GM23338 (cell line): ENCODE measurements around the gene FAM81B.

ENCODE experiments used
- CREB1 ChIP-seq: fragments of 250-450 bp; sonication (Bioruptor Pico); IDR thresholded peaks from 2 replicates; pipeline ENCODE4 v1.5.0; 2020; ENCODE audit warnings: low read depth, mild to moderate bottlenecking, moderate library complexity
- EZH2 ChIP-seq: fragments of 200-600 bp; sonication (generic); IDR thresholded peaks from one replicate; pipeline ENCODE4 v1.8.0; 2017; ENCODE audit warnings: antibody characterized with exemption, mild to moderate bottlenecking, low read depth; ENCODE audit not compliant: unreplicated experiment
- EZH2phosphoT487 ChIP-seq: fragments of 200-600 bp; sonication (generic); IDR thresholded peaks from one replicate; pipeline ENCODE4 v1.8.1; 2018; ENCODE audit warnings: antibody characterized with exemption; ENCODE audit not compliant: unreplicated experiment
- JUNB ChIP-seq: IDR thresholded peaks from one replicate; pipeline ENCODE4 v1.6.1; 2016; ENCODE audit warnings: antibody characterized with exemption; ENCODE audit not compliant: unreplicated experiment
- POLR2AphosphoS5 ChIP-seq: IDR thresholded peaks from 2 replicates; pipeline ENCODE4 v1.6.1; 2016; ENCODE audit warnings: antibody characterized with exemption, low read depth
- TF ChIP-seq, protein P1 (sequence below), 2 experiments: fragments of 200-600 bp in 1 of 2; sonication (generic) in 1 of 2; conservative IDR thresholded peaks; 2 replicates each; pipeline versions ENCODE4 v1.5.1 to v1.6.1; 2016 to 2017; ENCODE audit warnings: antibody characterized with exemption in 2 of 2, low read depth in 2 of 2, mild to moderate bottlenecking in 2 of 2, moderate library complexity in 1 of 2
- TF ChIP-seq, protein P2 (sequence below): IDR thresholded peaks from one replicate; pipeline ENCODE4 v1.6.1; 2018; ENCODE audit warnings: antibody characterized with exemption; ENCODE audit not compliant: unreplicated experiment

DNA sequence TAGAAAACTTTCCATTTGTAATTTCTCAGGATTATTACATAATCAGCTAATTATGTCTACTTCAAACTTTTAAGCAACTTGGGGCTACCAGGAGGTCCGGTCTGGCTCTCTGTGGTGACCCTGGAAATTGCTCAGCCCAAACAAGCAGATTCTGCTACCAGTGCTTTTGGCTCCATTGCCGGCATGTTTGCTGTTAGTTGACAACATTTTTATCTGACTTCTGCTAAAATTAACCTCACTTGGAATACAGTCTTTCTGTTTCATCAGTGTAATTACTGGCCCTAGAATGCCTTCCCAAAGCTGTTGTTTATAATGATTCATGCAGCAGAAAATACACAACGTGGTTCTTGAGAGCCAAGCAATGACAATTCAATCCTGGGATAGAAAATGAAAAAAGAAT, 38.5 kb upstream of the FAM81B start:
- TF ChIP-seq JUNB: no peak
- TF ChIP-seq, protein P1, sequence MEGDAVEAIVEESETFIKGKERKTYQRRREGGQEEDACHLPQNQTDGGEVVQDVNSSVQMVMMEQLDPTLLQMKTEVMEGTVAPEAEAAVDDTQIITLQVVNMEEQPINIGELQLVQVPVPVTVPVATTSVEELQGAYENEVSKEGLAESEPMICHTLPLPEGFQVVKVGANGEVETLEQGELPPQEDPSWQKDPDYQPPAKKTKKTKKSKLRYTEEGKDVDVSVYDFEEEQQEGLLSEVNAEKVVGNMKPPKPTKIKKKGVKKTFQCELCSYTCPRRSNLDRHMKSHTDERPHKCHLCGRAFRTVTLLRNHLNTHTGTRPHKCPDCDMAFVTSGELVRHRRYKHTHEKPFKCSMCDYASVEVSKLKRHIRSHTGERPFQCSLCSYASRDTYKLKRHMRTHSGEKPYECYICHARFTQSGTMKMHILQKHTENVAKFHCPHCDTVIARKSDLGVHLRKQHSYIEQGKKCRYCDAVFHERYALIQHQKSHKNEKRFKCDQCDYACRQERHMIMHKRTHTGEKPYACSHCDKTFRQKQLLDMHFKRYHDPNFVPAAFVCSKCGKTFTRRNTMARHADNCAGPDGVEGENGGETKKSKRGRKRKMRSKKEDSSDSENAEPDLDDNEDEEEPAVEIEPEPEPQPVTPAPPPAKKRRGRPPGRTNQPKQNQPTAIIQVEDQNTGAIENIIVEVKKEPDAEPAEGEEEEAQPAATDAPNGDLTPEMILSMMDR (conservative IDR thresholded peaks at IDR 0.05; ENCODE audit: low read depth in 2 of 2): no peak
- no peak for TF ChIP-seq EZH2phosphoT487
- no peak for TF ChIP-seq EZH2
- no peak for TF ChIP-seq POLR2AphosphoS5
- no peak for TF ChIP-seq CREB1
- TF ChIP-seq, protein P2, sequence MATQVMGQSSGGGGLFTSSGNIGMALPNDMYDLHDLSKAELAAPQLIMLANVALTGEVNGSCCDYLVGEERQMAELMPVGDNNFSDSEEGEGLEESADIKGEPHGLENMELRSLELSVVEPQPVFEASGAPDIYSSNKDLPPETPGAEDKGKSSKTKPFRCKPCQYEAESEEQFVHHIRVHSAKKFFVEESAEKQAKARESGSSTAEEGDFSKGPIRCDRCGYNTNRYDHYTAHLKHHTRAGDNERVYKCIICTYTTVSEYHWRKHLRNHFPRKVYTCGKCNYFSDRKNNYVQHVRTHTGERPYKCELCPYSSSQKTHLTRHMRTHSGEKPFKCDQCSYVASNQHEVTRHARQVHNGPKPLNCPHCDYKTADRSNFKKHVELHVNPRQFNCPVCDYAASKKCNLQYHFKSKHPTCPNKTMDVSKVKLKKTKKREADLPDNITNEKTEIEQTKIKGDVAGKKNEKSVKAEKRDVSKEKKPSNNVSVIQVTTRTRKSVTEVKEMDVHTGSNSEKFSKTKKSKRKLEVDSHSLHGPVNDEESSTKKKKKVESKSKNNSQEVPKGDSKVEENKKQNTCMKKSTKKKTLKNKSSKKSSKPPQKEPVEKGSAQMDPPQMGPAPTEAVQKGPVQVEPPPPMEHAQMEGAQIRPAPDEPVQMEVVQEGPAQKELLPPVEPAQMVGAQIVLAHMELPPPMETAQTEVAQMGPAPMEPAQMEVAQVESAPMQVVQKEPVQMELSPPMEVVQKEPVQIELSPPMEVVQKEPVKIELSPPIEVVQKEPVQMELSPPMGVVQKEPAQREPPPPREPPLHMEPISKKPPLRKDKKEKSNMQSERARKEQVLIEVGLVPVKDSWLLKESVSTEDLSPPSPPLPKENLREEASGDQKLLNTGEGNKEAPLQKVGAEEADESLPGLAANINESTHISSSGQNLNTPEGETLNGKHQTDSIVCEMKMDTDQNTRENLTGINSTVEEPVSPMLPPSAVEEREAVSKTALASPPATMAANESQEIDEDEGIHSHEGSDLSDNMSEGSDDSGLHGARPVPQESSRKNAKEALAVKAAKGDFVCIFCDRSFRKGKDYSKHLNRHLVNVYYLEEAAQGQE: no peak
